SK-N-MC (cell line): ENCODE measurements around the gene MIPOL1.
"Not testable (repeated sequence)": the region's sequence is repeated elsewhere in the genome, so short reads cannot be mapped to it uniquely, and the experiment has no call there.

ENCODE experiments used
- DNase-seq: peaks from one replicate; pipeline ENCODE4 v3.0.0-alpha.2; 2011; ENCODE audit warnings: low read depth, low spot score
- H3K27ac ChIP-seq: fragments of 200-600 bp; sonication (generic); 2 replicates; pipeline ENCODE4 v1.5.1; 2016; ENCODE audit warnings: mixed run types
- H3K36me3 ChIP-seq: fragments of 200-600 bp; sonication (generic); 2 replicates; pipeline ENCODE4 v1.6.1; 2017; ENCODE audit warnings: antibody characterized with exemption, low read length, mixed read lengths; ENCODE audit not compliant: insufficient read depth
- H3K4me3 ChIP-seq: fragments of 200-600 bp; sonication (generic); 2 replicates; pipeline ENCODE4 v1.5.1; 2016
- H3K9ac ChIP-seq: fragments of 200-600 bp; sonication (generic); 2 replicates; pipeline ENCODE4 v1.8.0; 2017; ENCODE audit warnings: mixed run types, mixed read lengths; ENCODE audit not compliant: insufficient read length
- H3K9me3 ChIP-seq: fragments of 200-600 bp; sonication (generic); 2 replicates; pipeline ENCODE4 v1.6.1; 2017; ENCODE audit warnings: low read depth, mild to moderate bottlenecking, antibody characterized with exemption, low read length, moderate library complexity, mixed read lengths
- EZH2 ChIP-seq: fragments of 200-600 bp; sonication (generic); IDR thresholded peaks from one replicate; pipeline ENCODE4 v1.6.1; 2017; ENCODE audit warnings: antibody characterized with exemption
- FOXP2 ChIP-seq: optimal IDR thresholded peaks from 2 replicates; pipeline ENCODE3; 2011; ENCODE audit warnings: mild to moderate bottlenecking, moderate library complexity; ENCODE audit not compliant: insufficient read depth; ENCODE audit errors: extremely low read length, control extremely low read depth
- POLR2AphosphoS5 ChIP-seq: IDR thresholded peaks from 2 replicates; pipeline ENCODE4 v1.6.1; 2012; ENCODE audit warnings: mild to moderate bottlenecking, low read depth, low read length, borderline replicate concordance

MIPOL1 gene

DNA sequence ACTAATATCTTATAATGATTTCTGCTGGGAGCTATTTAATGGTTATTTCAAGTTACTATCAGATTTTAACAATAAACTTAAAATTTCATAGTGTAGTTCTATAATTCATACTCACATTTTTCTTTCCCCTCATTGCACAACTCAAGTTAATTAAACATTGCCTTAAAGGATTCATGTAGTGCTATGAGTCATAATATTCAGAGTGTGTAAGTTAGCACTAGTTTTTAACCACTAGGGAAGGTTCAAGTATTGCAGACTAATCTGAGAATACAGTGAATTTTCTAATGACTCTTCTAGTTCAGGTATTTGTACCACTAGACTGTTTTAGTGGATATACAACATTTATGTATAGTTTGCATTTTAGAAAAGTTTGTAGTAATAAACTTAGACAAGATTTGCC, 347.4 kb downstream of the MIPOL1 start:
- no peak for DNase-seq
- no peak overlapping the region for H3K9ac ChIP-seq

DNA sequence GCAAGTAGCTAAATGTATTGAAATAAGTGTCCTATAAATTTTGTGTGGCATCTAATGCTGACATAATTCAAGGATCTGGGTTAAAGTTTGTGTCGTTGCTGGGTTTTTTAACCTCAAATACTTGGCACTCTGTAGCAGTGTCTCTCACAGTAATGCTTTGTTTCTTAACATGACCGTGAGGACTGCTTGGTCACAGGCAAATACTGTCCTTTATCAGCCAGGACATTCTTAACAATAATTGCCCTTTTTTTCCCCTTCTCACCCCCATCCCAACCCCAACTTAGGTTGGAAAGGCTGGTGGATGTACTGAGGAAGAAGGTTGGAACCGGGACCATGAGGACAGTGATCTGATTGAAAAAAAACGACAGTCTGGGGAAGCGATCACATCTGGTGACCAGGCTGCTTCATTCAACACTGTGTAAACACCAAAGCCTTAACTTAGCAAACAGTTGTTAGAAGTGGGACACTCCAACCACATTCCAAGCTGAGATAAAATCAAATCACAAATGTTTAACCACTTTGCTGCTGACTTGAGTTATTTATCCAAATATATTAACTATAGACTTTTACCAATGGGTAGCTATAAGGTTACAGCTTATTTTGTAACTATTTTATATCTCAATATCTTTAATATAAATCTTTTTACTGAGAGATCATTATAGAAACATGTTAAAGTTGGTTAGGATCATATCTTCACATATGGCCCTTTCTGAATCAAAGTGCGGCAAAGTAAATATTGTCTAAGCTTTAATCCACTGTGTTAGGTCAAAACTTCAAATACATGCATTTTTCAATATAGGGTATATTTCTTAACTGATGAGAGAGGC, 349.1 kb downstream of the MIPOL1 start:
- no peak overlapping the region for H3K9ac ChIP-seq
- H3K36me3 ChIP-seq, result no peaks in the 10 kb centered on the region
- H3K27ac ChIP-seq, result no peak overlapping the region
- TF ChIP-seq POLR2AphosphoS5, result no peak
- TF ChIP-seq EZH2, result no peak
- no peak for TF ChIP-seq FOXP2
- no peak for DNase-seq
- no peaks in the 10 kb centered on the region for H3K9me3 ChIP-seq
- no peak overlapping the region for H3K4me3 ChIP-seq

More for the DNA sequence above, 347.4 kb downstream of the MIPOL1 start:
- TF ChIP-seq POLR2AphosphoS5, result no peak
- TF ChIP-seq EZH2, result no peak
- TF ChIP-seq FOXP2, result no peak
- no peak overlapping the region for H3K27ac ChIP-seq
- H3K9me3 ChIP-seq, result no peaks in the 10 kb centered on the region
- no peaks in the 10 kb centered on the region for H3K36me3 ChIP-seq
- H3K4me3 ChIP-seq, result no peak overlapping the region

DNA sequence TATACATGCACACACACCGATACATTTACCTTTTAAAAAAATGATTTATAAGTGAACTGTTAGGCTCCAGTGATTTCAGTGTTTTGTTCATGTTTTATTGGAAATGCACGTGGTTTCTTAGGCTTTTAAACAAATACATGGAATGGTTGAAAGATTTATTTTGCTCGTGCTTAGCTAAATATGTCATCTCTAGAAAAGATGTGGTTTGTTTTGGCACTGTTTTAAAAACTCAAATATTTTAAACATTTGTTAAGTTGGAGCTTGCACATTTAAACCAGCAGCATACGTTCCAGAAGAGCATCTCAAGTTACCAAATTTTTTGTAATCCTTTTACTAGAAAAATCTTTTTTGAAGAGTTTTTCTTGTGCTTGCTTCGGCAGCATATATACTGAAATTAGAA, 352.8 kb downstream of the MIPOL1 start:
- no peak overlapping the region for H3K27ac ChIP-seq
- H3K9ac ChIP-seq, result no peak overlapping the region
- no peaks in the 10 kb centered on the region for H3K9me3 ChIP-seq
- no peak for TF ChIP-seq POLR2AphosphoS5
- TF ChIP-seq EZH2, result no peak
- no peak for TF ChIP-seq FOXP2
- H3K36me3 ChIP-seq, result no peaks in the 10 kb centered on the region
- H3K4me3 ChIP-seq, result no peak overlapping the region
- DNase-seq, result no peak

DNA sequence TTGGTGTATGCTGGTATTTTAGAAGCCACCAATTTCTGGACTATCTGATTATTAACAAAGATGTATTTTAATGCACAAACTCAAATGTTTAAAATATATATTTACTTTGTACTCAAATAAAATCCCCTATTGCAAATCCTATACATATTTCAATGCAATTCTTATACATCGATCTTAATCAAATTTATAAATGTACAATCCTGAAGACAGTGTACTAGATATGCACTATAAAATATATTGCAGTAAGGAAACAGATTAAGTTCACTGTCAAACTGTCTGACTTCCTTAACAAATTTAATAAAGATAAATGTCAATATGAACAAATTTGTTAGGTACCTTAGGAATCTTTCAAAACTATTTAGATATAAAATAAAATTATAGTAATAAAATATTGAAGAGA, 353.4 kb downstream of the MIPOL1 start:
- no peak for TF ChIP-seq POLR2AphosphoS5
- no peak for TF ChIP-seq FOXP2
- TF ChIP-seq EZH2, result no peak
- no peak overlapping the region for H3K4me3 ChIP-seq
- H3K36me3 ChIP-seq, result no peaks in the 10 kb centered on the region
- no peak for DNase-seq
- H3K27ac ChIP-seq, result no peak overlapping the region
- no peak overlapping the region for H3K9ac ChIP-seq
- no peaks in the 10 kb centered on the region for H3K9me3 ChIP-seq

DNA sequence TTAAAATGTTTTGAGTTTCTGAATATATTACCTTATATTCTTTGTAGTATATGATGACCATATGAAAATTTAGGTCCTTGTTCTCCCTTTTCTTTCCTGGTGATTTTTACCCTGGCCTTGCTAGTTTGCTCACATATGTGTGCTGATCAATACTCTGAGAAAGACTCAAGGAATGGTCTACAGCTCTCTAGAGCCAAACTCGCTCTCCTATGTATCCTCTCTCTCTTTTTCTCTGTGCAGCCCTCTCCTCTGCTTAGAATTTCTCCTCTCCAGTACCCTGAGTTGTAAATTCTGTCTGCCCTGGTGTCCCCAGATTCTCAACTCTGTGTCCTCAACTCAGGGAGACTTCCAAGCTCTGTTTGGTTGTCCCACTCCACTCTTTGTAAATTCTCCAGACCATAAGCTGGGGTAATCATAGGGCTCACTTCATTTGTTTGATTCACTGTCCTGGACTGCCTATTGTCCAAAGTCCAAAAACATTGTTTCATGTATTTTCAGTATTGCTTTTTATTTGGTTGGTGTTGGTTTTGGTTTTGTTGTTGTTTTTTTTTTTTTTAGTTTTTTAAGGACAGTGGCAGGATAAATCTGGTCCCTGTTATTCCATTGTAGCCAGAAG, 356.3 kb downstream of the MIPOL1 start:
- H3K27ac ChIP-seq, result no peak overlapping the region
- no peak overlapping the region for H3K4me3 ChIP-seq
- no peaks in the 10 kb centered on the region for H3K9me3 ChIP-seq
- DNase-seq, result no peak
- TF ChIP-seq POLR2AphosphoS5 (no peak), FOXP2 (no peak), EZH2 (no peak)
- H3K9ac ChIP-seq, result no peak overlapping the region
- H3K36me3 ChIP-seq, result no peaks in the 10 kb centered on the region

DNA sequence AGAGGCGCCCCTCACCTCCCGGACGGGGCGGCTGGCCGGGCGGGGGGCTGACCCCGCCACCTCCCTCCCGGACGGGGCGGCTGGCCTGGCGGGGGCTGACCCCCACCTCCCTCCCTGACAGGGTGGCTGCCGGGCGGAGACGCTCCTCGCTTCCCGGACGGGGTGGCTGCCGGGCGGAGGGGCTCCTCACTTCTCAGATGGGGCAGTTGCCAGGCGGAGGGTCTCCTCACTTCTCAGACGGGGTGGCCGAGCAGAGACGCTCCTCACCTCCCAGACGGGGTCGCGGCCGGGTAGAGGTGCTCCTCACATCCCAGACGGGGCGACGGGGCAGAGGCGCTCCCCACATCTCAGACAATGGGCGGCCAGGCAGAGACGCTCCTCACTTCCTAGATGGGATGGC, 357.9 kb downstream of the MIPOL1 start:
- H3K36me3 ChIP-seq, H3K9me3 ChIP-seq, DNase-seq, H3K27ac ChIP-seq, H3K9ac ChIP-seq, H3K4me3 ChIP-seq: not testable (repeated sequence)

DNA sequence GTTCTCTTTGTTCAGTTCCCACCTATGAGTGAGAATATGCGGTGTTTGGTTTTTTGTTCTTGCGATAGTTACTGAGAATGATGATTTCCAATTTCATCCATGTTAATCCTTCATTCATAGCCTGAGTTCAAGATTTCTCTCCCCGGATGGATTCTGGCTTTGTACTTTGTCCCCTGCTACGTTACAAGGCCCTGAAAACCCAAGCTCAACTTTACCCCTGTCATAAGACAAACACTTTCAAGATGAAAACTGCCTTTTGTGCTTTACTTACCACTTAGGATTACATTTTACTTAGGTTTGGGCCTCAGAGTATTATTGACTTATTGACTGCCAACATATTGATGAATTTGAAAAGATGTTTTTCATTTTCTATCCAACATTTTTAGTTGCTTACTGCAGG, 361.0 kb downstream of the MIPOL1 start:
- H3K9ac ChIP-seq, result no peak overlapping the region
- no peaks in the 10 kb centered on the region for H3K9me3 ChIP-seq
- TF ChIP-seq EZH2 (no peak), POLR2AphosphoS5 (no peak)

DNA sequence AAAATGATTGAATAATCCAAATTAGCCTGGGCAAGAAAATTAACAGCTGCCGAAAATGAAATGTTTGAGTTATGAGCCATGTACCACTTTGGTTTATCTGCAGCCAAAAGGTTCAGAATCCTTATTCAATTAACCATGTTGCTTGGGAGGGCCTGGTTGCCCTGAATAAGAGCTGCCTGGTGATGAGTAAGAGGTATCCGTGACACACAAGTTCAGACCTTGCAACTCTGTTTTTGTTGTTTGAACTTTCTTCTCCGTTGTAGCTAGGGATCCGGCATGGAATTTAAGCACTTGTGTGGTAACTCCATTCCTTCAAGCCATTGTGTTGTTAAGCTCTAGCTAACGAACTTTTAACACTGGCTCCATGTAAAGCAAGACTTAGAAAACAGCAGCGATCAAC, 361.6 kb downstream of the MIPOL1 start:
- H3K9ac ChIP-seq, result no peak overlapping the region
- TF ChIP-seq POLR2AphosphoS5 (no peak), EZH2 (no peak), FOXP2 (no peak)
- H3K4me3 ChIP-seq, result no peak overlapping the region
- no peak for DNase-seq
- no peaks in the 10 kb centered on the region for H3K9me3 ChIP-seq
- no peak overlapping the region for H3K27ac ChIP-seq
- no peaks in the 10 kb centered on the region for H3K36me3 ChIP-seq

More for the DNA sequence above, 361.0 kb downstream of the MIPOL1 start:
- DNase-seq, result no peak
- Histone ChIP-seq H3K36me3 (no peaks in the 10 kb centered on the region), H3K27ac (no peak overlapping the region), H3K4me3 (no peak overlapping the region)

DNA sequence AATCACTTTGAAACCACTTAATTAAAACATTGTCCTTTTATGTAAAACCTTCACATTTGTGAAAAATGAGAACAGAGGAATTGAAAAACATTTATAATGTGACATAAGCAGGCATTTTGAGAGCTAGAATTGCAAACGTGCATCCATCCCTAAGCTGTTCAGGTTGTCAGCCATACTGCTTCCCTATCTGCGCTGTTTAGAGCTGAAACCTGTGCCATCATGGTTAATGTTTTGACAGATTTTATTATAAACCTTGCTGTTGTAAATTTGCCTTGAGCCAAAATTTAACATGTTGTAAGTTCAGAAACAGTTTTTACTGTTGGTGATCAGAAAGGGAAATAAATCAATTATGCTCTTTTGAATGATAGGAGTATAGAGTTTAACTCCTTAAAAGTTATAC, 365.5 kb downstream of the MIPOL1 start:
- DNase-seq, result no peak
- H3K9ac ChIP-seq, result no peak overlapping the region
- no peaks in the 10 kb centered on the region for H3K36me3 ChIP-seq
- TF ChIP-seq EZH2 (no peak), POLR2AphosphoS5 (no peak), FOXP2 (no peak)
- no peaks in the 10 kb centered on the region for H3K9me3 ChIP-seq
- no peak overlapping the region for H3K4me3 ChIP-seq
- no peak overlapping the region for H3K27ac ChIP-seq
